ENCODE results near the gene GRIK1.

GRIK1 gene

DNA sequence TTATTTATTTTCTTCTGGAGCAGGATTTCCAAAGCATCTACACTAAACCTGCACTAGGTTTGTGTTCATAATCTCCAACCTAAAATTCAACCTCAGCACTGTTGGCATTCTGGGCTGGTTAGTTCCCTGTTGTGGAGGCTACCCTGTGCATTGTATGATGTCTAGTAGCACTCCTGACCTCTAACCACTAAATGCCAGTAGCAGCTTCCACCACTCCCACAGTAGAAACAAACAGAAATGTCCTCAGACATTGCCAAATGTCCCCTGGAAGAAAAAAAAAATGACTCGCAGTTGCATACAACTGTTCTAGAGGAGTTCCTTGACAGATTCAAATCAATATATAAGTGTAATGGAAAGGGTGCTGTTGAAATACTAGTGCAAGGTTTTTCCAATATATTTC, 18.9 kb downstream of the GRIK1 start:
- no peak overlapping the region for H3K4me3 ChIP-seq (ENCODE audit: low read depth, low read length)
- no peak overlapping the region for H3K27ac ChIP-seq (ENCODE audit: low read depth, low read length)
- no peaks in the 10 kb centered on the region for H3K36me3 ChIP-seq (ENCODE audit: control insufficient read depth, insufficient read depth, low read length)
- no peaks in the 10 kb centered on the region for H3K27me3 ChIP-seq (ENCODE audit: control insufficient read depth, insufficient read depth, low read length)
- no peaks in the 10 kb centered on the region for H3K4me1 ChIP-seq (ENCODE audit: control insufficient read depth, insufficient read depth, low read length)
- no peak overlapping the region for H3K9ac ChIP-seq (ENCODE audit: low read length)
- no peaks in the 10 kb centered on the region for H3K9me3 ChIP-seq (ENCODE audit: control insufficient read depth, insufficient read depth, low read depth, low read length)

DNA sequence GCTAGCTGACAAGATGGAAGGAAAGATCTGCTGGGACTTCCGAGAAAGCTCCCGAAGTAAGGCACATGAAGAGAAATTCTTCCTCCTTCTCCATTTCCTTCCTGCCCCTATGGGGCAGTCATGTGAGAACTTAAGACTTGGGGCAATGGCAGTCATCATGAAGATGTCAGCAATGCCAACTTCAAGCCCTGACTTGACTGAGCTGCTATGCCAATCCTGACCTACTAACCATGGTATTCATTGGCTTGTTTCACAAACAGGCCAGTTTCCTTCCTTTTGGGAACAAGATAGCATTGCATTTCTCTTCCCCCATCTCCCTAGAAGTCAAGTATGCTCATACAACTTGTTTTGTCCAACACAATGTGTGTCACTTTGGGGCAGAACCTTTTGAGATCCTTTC, 25.5 kb downstream of the GRIK1 start:
- no peak overlapping the region for H3K9ac ChIP-seq (ENCODE audit: low read length)
- no peaks in the 10 kb centered on the region for H3K27me3 ChIP-seq (ENCODE audit: control insufficient read depth, insufficient read depth, low read length)
- H3K9me3 ChIP-seq (ENCODE audit: control insufficient read depth, insufficient read depth, low read depth, low read length), result peaks cover 15% of the 10 kb centered on the region
- H3K4me1 ChIP-seq (ENCODE audit: control insufficient read depth, insufficient read depth, low read length), result no peaks in the 10 kb centered on the region
- no peak overlapping the region for H3K4me3 ChIP-seq (ENCODE audit: low read depth, low read length)
- no peaks in the 10 kb centered on the region for H3K36me3 ChIP-seq (ENCODE audit: control insufficient read depth, insufficient read depth, low read length)
- H3K27ac ChIP-seq (ENCODE audit: low read depth, low read length), result no peak overlapping the region

DNA sequence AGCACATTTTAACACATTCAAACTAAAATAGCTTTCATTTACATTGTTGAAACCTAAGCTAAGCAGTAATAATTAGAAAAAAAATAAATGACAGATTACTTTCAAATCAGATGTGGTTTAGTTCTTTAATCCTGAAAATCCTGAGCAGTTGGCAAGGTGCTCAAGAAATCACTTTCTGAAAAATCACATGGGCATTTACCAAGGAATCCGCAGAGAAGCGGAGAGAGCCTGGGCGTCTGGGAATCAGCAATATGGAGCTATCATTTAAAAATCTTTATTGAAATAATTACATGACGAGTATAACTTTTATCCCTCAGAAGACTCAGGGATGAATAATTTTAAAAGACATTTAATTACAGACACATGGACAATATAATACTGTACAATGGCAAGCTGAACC, 30.2 kb downstream of the GRIK1 start:
- Histone ChIP-seq H3K4me1 (ENCODE audit: control insufficient read depth, insufficient read depth, low read length) (no peaks in the 10 kb centered on the region), H3K27ac (ENCODE audit: low read depth, low read length) (no peak overlapping the region)

DNA sequence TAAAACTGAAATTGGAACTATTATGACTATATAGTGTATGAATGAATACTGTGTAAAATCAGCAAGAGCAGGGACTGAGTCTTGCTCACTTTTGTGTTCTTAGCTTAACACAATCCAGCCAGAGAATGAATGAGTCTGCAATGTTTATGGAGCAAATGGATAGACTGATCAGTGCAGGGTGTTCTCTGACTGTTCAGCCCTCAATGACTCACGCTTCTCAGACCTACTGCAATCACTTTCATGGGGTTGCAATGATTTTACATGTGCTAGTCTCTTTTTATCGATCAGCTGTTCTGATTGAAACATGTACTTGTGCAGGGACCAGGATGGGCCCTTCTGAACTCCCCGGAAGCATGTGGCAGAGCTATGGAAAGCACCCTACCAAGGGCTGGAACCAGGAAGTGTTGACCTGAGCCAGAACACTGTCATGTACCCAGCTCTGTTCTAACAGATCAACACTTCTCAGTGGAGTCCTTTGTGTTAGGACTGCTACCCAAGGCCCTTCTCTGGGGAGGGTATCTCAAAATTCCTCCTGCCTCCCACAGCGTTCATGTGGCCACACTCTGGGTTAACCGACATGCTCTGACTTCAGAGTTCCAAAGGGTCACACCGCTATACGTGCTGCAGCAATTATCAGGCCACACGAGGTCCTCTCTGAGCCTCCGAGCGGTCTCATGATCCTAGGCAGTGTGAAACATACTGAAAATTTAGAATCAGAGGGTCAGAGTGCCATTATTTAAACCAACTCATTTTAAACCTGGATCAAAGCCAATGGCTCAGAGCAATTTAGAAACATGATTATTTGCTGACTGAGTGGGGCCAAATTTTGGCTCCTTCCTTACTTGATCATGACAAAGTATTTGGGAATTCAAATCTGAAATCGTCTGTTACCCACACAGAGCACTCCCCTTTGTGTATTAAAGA, 35.2 kb downstream of the GRIK1 start:
- H3K9me3 ChIP-seq (ENCODE audit: control insufficient read depth, insufficient read depth, low read depth, low read length), result no peaks in the 10 kb centered on the region
- H3K27me3 ChIP-seq (ENCODE audit: control insufficient read depth, insufficient read depth, low read length), result no peaks in the 10 kb centered on the region
- no peak overlapping the region for H3K27ac ChIP-seq (ENCODE audit: low read depth, low read length)
- no peak overlapping the region for H3K4me3 ChIP-seq (ENCODE audit: low read depth, low read length)
- H3K36me3 ChIP-seq (ENCODE audit: control insufficient read depth, insufficient read depth, low read length), result no peaks in the 10 kb centered on the region
- H3K4me1 ChIP-seq (ENCODE audit: control insufficient read depth, insufficient read depth, low read length), result no peaks in the 10 kb centered on the region
- H3K9ac ChIP-seq (ENCODE audit: low read length), result no peak overlapping the region

More for the DNA sequence above, 30.2 kb downstream of the GRIK1 start:
- Histone ChIP-seq H3K4me3 (ENCODE audit: low read depth, low read length) (no peak overlapping the region), H3K9me3 (ENCODE audit: control insufficient read depth, insufficient read depth, low read depth, low read length) (peaks cover 15% of the 10 kb centered on the region), H3K36me3 (ENCODE audit: control insufficient read depth, insufficient read depth, low read length) (no peaks in the 10 kb centered on the region), H3K9ac (ENCODE audit: low read length) (no peak overlapping the region), H3K27me3 (ENCODE audit: control insufficient read depth, insufficient read depth, low read length) (no peaks in the 10 kb centered on the region)

DNA sequence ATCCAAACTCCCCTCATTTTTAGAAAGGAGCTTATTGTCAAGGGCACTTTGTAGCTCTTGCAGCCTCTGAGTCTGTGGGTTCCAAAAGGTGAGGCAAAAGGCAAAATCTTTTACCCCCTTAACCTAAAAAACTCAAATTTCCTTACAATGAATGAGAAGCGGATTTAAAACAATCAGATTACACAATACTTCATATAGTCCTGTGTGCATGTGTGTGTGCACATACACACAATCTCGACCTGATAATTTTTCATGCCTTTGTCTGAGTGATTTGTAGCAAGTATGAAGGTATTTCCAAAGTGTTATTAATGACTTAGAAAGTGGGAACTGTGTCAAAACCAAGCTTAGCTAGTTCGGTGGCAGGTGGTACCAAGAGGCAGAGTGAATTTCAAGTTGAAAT, 42.9 kb downstream of the GRIK1 start:
- H3K9ac ChIP-seq (ENCODE audit: low read length), result no peak overlapping the region
- no peaks in the 10 kb centered on the region for H3K36me3 ChIP-seq (ENCODE audit: control insufficient read depth, insufficient read depth, low read length)
- no peaks in the 10 kb centered on the region for H3K27me3 ChIP-seq (ENCODE audit: control insufficient read depth, insufficient read depth, low read length)
- no peaks in the 10 kb centered on the region for H3K9me3 ChIP-seq (ENCODE audit: control insufficient read depth, insufficient read depth, low read depth, low read length)
- no peak overlapping the region for H3K27ac ChIP-seq (ENCODE audit: low read depth, low read length)
- H3K4me1 ChIP-seq (ENCODE audit: control insufficient read depth, insufficient read depth, low read length), result no peaks in the 10 kb centered on the region
- H3K4me3 ChIP-seq (ENCODE audit: low read depth, low read length), result no peak overlapping the region

DNA sequence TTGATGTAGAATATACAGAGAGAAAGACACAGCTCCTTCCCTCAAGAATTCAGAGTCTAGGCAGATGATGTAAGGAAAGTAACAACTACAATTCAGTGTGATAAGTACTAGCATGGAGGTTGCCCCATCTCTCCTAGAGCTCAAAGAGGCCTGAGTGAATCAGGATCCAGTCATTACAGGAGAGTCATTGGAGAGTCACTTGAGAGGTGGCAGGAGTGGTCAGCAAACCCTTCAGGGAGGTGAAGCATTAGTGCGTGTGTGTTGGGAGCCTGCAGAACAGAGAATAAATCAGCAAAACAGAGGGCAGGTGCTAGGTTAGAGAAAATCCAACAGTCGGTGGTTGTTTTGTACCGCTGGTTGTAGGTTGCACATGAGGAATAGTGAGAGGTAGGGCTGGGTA, 46.1 kb downstream of the GRIK1 start:
- Histone ChIP-seq H3K4me3 (ENCODE audit: low read depth, low read length) (no peak overlapping the region), H3K9ac (ENCODE audit: low read length) (no peak overlapping the region), H3K36me3 (ENCODE audit: control insufficient read depth, insufficient read depth, low read length) (no peaks in the 10 kb centered on the region), H3K27me3 (ENCODE audit: control insufficient read depth, insufficient read depth, low read length) (no peaks in the 10 kb centered on the region), H3K9me3 (ENCODE audit: control insufficient read depth, insufficient read depth, low read depth, low read length) (no peaks in the 10 kb centered on the region), H3K27ac (ENCODE audit: low read depth, low read length) (no peak overlapping the region), H3K4me1 (ENCODE audit: control insufficient read depth, insufficient read depth, low read length) (no peaks in the 10 kb centered on the region)

DNA sequence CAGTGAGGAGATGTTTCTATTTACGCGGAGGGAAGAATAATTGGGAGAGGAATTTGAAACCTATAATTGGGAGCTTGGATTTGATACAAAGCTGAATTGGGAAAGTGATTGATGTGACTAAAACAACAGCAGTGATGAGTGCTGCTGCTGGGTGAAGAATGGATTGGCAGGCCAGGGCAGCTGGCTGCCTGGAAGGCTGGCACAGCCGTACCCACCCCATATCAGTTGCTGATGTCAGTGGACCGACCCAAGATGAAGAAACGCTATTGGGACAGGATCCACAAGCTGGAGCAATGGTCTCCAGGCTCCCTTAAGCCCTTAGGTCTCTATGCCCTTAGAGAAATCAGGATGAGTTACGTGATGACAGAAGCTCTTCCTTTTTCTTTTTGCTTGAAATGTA, 47.4 kb downstream of the GRIK1 start:
- H3K4me1 ChIP-seq (ENCODE audit: control insufficient read depth, insufficient read depth, low read length), result no peaks in the 10 kb centered on the region
- no peak overlapping the region for H3K27ac ChIP-seq (ENCODE audit: low read depth, low read length)
- no peaks in the 10 kb centered on the region for H3K9me3 ChIP-seq (ENCODE audit: control insufficient read depth, insufficient read depth, low read depth, low read length)
- no peaks in the 10 kb centered on the region for H3K27me3 ChIP-seq (ENCODE audit: control insufficient read depth, insufficient read depth, low read length)
- no peaks in the 10 kb centered on the region for H3K36me3 ChIP-seq (ENCODE audit: control insufficient read depth, insufficient read depth, low read length)
- H3K4me3 ChIP-seq (ENCODE audit: low read depth, low read length), result no peak overlapping the region
- no peak overlapping the region for H3K9ac ChIP-seq (ENCODE audit: low read length)

DNA sequence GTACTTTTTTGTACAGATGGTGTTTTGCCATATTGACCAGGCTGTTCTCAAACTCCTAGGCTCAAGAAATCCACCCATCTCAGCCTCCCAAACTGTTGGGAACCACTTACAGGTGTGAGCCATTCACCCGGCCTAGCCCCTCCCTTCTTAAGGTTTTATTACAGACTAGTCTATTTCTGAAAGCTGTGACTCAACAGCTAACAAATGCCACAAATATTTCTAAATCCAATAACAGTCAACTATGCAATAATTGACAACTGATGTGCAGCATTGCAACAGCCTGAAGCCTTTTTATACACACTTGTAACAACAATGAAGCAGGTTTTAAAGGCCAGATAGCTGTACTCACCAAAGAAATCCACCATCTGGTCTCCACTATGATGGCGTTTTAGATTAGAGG, 51.4 kb downstream of the GRIK1 start:
- H3K9me3 ChIP-seq (ENCODE audit: control insufficient read depth, insufficient read depth, low read depth, low read length), result no peaks in the 10 kb centered on the region
- no peak overlapping the region for H3K4me3 ChIP-seq (ENCODE audit: low read depth, low read length)
- no peaks in the 10 kb centered on the region for H3K27me3 ChIP-seq (ENCODE audit: control insufficient read depth, insufficient read depth, low read length)
- H3K36me3 ChIP-seq (ENCODE audit: control insufficient read depth, insufficient read depth, low read length), result no peaks in the 10 kb centered on the region
- H3K4me1 ChIP-seq (ENCODE audit: control insufficient read depth, insufficient read depth, low read length), result no peaks in the 10 kb centered on the region
- no peak overlapping the region for H3K9ac ChIP-seq (ENCODE audit: low read length)
- H3K27ac ChIP-seq (ENCODE audit: low read depth, low read length), result no peak overlapping the region

DNA sequence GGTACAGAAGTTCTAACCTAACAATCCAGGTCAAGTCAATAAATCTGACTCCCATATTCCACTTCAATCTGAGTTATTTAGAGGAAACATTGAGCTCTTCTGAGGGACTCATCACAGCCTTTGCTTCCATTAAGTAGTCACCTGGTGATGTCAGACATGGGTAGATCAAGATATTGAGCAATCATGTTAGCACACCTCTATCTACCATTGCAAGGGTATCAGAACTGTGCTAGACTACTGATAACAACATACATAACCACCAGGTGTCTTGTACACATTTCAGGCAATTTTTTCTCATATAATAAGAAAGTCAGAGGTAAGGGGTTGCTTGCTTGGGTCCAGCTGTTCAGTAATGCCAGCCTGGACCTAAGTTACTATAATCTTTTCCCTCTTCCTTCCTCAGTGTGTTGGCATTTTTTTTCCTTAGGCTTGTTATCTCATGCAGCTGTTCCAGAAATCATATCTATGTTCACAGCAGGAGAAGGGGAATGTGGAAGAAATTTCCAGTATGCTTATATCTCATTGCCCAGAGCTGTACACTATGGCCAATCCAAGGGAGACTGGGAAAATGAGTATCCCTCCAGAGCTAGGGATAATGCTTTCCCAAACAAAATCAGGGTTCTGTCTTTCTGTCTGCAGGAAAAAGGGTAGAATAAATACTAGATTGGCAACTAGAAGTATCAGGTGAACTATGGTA, 52.3 kb downstream of the GRIK1 start:
- no peak overlapping the region for H3K27ac ChIP-seq (ENCODE audit: low read depth, low read length)
- no peaks in the 10 kb centered on the region for H3K9me3 ChIP-seq (ENCODE audit: control insufficient read depth, insufficient read depth, low read depth, low read length)
- no peaks in the 10 kb centered on the region for H3K4me1 ChIP-seq (ENCODE audit: control insufficient read depth, insufficient read depth, low read length)
- no peaks in the 10 kb centered on the region for H3K27me3 ChIP-seq (ENCODE audit: control insufficient read depth, insufficient read depth, low read length)
- H3K36me3 ChIP-seq (ENCODE audit: control insufficient read depth, insufficient read depth, low read length), result no peaks in the 10 kb centered on the region
- H3K9ac ChIP-seq (ENCODE audit: low read length), result no peak overlapping the region
- H3K4me3 ChIP-seq (ENCODE audit: low read depth, low read length), result no peak overlapping the region

DNA sequence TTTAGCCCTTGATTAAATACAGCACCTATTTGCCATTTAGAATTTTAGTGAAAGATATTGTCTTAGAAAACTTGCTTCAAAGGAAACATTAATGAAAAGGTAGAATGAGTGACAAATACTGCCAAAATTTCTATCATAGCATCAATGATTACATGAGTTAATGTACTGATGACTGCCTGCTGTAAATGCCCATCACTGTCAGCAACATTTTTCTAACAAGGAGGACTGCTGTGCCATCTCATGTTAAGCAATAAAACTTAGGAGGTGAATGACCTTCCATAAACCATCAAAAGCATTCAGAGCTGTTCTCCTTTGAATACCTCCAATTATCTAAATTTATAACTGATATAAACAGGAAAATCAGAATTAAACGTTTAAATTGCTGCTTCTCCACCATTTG, 54.3 kb downstream of the GRIK1 start:
- Histone ChIP-seq H3K36me3 (ENCODE audit: control insufficient read depth, insufficient read depth, low read length) (no peaks in the 10 kb centered on the region), H3K9me3 (ENCODE audit: control insufficient read depth, insufficient read depth, low read depth, low read length) (no peaks in the 10 kb centered on the region), H3K9ac (ENCODE audit: low read length) (no peak overlapping the region), H3K27me3 (ENCODE audit: control insufficient read depth, insufficient read depth, low read length) (no peaks in the 10 kb centered on the region), H3K4me3 (ENCODE audit: low read depth, low read length) (no peak overlapping the region), H3K27ac (ENCODE audit: low read depth, low read length) (no peak overlapping the region), H3K4me1 (ENCODE audit: control insufficient read depth, insufficient read depth, low read length) (no peaks in the 10 kb centered on the region)

DNA sequence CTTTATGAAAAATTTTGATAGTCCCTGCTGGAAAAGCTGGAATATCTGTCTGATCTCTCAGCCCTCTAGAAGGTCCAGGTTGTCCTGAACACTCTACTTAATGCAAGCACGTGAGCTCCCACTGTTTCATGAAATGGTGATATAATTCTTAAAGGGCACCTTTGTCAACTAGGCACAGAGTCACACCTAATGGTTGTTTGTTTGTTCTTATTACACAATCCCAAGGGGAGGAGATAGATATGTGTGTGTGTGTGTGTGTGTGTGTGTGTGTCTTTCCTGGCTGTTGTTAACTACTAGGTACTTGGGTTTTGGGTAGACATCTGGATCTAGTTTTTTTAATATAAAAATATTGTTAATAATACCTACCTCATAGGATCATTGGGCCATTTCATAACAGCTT, 63.9 kb downstream of the GRIK1 start:
- H3K27ac ChIP-seq (ENCODE audit: low read depth, low read length), result no peak overlapping the region
- no peaks in the 10 kb centered on the region for H3K27me3 ChIP-seq (ENCODE audit: control insufficient read depth, insufficient read depth, low read length)
- no peak overlapping the region for H3K4me3 ChIP-seq (ENCODE audit: low read depth, low read length)
- no peaks in the 10 kb centered on the region for H3K36me3 ChIP-seq (ENCODE audit: control insufficient read depth, insufficient read depth, low read length)
- H3K9me3 ChIP-seq (ENCODE audit: control insufficient read depth, insufficient read depth, low read depth, low read length), result 0 out of 2 replicates have a peak, but pooled peaks cover 4% of the 10 kb centered on the region
- H3K4me1 ChIP-seq (ENCODE audit: control insufficient read depth, insufficient read depth, low read length), result no peaks in the 10 kb centered on the region
- no peak overlapping the region for H3K9ac ChIP-seq (ENCODE audit: low read length)
